ENCODE measurements around the gene ASXL2. TPM values are rescaled to one million over a fixed set of nuclear protein-coding genes. Genes with fewer than 3 reads are reported as not detected.

Gene ASXL2
- total RNA-seq, 4 donors from 2014 or later, result 12.5 to 24.5 (median 21.0) TPM

DNA sequence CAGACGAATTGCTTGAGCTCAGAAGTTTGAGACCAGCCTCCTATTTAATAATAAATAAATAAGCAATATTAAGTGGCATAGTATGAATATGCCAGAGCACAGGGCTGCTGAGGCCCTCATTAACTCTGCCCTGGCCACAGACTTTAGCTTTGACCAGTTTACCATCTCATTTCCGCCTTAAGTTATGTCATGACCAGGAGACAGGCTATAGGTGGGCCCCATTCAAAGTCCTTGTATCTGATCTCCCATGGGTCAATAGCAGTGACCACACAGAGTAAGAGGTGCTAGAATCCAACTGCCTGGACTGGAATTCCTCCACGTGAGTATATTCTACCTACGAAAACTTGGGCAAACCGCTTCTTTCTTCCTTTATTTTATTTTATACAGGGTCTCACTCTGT is 13.4 kb upstream of the ASXL2 start:
- Histone ChIP-seq H3K9me3 (no peaks in the 10 kb centered on the region), H3K36me3 (no peaks in the 10 kb centered on the region), H3K4me1 (peaks cover 13 to 15% of the 10 kb centered on the region in 2 donors), H3K27me3 (no peaks in the 10 kb centered on the region), H3K4me3 (no peak overlapping the region), H3K27ac (no peak overlapping the region)
- DNase-seq (no peak), ATAC-seq (no peak)
- in situ Hi-C loops (cut with MboI; ENCODE audit: low sequenced_read_pairs in 4 of 4) (no loop called here), intact Hi-C loops (cut with DNase I; ENCODE audit: low total_unique reads) (no loop called here)
- TF ChIP-seq POLR2A (IDR thresholded peaks at IDR 0.05), result no peak
- TF ChIP-seq, protein P1, sequence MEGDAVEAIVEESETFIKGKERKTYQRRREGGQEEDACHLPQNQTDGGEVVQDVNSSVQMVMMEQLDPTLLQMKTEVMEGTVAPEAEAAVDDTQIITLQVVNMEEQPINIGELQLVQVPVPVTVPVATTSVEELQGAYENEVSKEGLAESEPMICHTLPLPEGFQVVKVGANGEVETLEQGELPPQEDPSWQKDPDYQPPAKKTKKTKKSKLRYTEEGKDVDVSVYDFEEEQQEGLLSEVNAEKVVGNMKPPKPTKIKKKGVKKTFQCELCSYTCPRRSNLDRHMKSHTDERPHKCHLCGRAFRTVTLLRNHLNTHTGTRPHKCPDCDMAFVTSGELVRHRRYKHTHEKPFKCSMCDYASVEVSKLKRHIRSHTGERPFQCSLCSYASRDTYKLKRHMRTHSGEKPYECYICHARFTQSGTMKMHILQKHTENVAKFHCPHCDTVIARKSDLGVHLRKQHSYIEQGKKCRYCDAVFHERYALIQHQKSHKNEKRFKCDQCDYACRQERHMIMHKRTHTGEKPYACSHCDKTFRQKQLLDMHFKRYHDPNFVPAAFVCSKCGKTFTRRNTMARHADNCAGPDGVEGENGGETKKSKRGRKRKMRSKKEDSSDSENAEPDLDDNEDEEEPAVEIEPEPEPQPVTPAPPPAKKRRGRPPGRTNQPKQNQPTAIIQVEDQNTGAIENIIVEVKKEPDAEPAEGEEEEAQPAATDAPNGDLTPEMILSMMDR (IDR thresholded peaks at IDR 0.05 in 4 of 5, conservative IDR thresholded peaks at IDR 0.05 in 1 of 5), result no peak

DNA sequence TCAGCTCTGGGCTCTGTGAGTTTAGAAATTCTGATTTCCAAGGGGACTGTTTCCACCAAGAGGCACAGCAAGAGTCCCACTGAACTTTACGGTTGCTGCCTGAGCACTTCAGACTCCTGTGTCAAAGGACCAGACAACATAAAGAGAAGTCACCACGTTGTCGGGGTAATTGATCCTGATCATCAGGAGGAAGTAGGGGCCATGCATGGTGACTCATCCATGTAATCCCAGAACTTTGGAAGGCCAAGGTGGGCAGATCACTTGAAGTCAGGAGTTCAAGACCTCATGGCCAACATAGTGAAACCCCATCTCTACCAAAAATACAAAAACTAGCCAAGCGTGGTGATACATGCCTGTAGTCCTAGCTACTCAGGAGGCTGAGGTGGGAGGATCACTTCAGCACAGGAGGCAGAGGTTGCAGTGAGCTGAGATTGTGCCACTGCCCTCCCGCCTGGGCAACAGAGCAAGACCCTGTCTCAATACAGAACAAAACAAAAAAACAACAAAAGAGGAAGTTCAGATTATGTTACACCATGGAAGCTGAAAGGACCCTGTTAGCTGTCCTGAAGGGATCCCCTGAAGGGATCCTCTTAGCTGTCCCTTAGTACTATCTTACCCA is 9.4 kb upstream of the ASXL2 start:
- intact Hi-C loops (cut with DNase I; ENCODE audit: low total_unique reads), result no loop called here
- TF ChIP-seq POLR2A (IDR thresholded peaks at IDR 0.05), result no peak
- TF ChIP-seq, protein P1 (IDR thresholded peaks at IDR 0.05 in 4 of 5, conservative IDR thresholded peaks at IDR 0.05 in 1 of 5), result no peak
- Histone ChIP-seq H3K27ac (no peak overlapping the region), H3K9me3 (no peaks in the 10 kb centered on the region), H3K36me3 (no peaks in the 10 kb centered on the region), H3K4me1 (no peaks in the 10 kb centered on the region), H3K4me3 (no peak overlapping the region), H3K27me3 (no peaks in the 10 kb centered on the region)
- in situ Hi-C loops (cut with MboI; ENCODE audit: low sequenced_read_pairs in 4 of 4), result no loop called here
- ATAC-seq (no peak), DNase-seq (no peak)

DNA sequence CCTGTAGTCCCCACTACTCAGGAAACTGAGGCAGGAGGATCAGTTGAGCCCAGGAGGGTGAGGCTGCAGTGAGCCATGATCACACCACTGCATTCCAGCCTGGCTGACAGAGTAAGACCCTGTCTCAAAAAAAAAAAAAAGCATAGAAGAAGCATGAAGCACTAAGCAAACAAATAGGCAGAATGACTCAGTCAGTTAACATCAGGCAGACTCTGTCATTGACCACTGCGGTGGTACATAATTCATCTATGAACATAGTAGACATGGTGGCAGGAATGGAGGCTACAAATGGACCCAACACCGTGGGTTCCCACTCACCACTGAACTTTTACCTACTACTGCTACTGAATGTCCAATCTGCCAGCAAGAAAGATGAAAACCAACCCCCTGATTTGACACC is 7.6 kb upstream of the ASXL2 start:
- intact Hi-C loops (cut with DNase I; ENCODE audit: low total_unique reads), result no loop called here

GRCh38 chr2:25881764-25882163 is 3.5 kb upstream of the ASXL2 start:
- Histone ChIP-seq H3K27me3 (no peaks in the 10 kb centered on the region), H3K4me3 (no peak overlapping the region), H3K9me3 (no peaks in the 10 kb centered on the region), H3K27ac (no peak overlapping the region), H3K4me1 (peaks cover 4 to 8% of the 10 kb centered on the region in 2 donors), H3K36me3 (no peaks in the 10 kb centered on the region)
- no peak for DNase-seq
- intact Hi-C loops (cut with DNase I; ENCODE audit: low total_unique reads) (no loop called here), in situ Hi-C loops (cut with MboI; ENCODE audit: low sequenced_read_pairs in 4 of 4) (no loop called here)
- ATAC-seq, result no peak
- TF ChIP-seq, protein P1 (IDR thresholded peaks at IDR 0.05 in 4 of 5, conservative IDR thresholded peaks at IDR 0.05 in 1 of 5), result no peak
- no peak for TF ChIP-seq POLR2A (IDR thresholded peaks at IDR 0.05)

More for the DNA sequence above, 7.6 kb upstream of the ASXL2 start:
- ATAC-seq (no peak), DNase-seq (no peak)
- H3K27me3 ChIP-seq, result no peaks in the 10 kb centered on the region
- no peaks in the 10 kb centered on the region for H3K36me3 ChIP-seq
- H3K9me3 ChIP-seq, result no peaks in the 10 kb centered on the region
- TF ChIP-seq, protein P1 (IDR thresholded peaks at IDR 0.05 in 4 of 5, conservative IDR thresholded peaks at IDR 0.05 in 1 of 5), result no peak
- TF ChIP-seq POLR2A (IDR thresholded peaks at IDR 0.05), result no peak
- no peak overlapping the region for H3K27ac ChIP-seq
- H3K4me1 ChIP-seq, result no peaks in the 10 kb centered on the region
- H3K4me3 ChIP-seq, result no peak overlapping the region
- in situ Hi-C loops (cut with MboI; ENCODE audit: low sequenced_read_pairs in 4 of 4), result no loop called here
